ENCODE measurements around the gene NRIP1.

Gene NRIP1

DNA sequence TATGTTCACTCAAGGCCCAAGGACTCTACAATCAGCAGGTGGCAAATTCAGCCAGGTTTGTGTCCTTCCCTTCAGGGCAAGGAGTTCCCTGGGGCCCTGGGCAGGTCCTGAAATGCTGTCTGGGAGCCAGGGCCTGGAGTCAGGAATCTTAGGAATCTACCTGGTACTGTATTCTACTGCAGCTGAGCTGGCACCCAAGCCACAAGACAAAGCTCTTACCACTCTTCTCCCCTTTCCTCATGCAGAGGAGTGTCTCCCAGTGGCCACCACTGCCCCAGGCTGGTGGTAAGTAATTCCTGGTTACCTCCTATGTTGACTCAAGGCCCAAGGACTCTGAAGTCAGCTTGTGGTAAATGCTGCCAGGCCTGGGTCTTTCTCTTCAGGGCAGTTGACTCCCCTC, 153.4 kb downstream of the NRIP1 start:
- no peak for DNase-seq (ENCODE audit: low read depth)

Data from stimulated activated CD8-positive, alpha-beta memory T cell treated with anti-CD3 and anti-CD28 coated beads, Interleukin-4, amount 100 ng/mL, for 24 hours (primary cell).